Stomach (tissue), 4 donors: ENCODE measurements around the gene DUSP9.

Experiments
- POLR2A ChIP-seq, 4 donors: fragments of 450-650 bp; IDR thresholded peaks; one replicate each; pipeline ENCODE4 v1.6.1; 2016; ENCODE audit warnings: antibody characterized with exemption in 4 of 4, control low read depth in 2 of 4, mild to moderate bottlenecking in 1 of 4, moderate library complexity in 1 of 4
- POLR2AphosphoS5 ChIP-seq, 3 donors: sonication (generic); formaldehyde crosslinking; IDR thresholded peaks; one replicate each; pipeline ENCODE4 v1.6.1; 2016; ENCODE audit warnings: antibody characterized with exemption in 3 of 3
- TF ChIP-seq, protein P1 (sequence below), 7 experiments: fragments of 450-650 bp in 4 of 7; fragments of 200-600 bp in 3 of 7; sonication (generic) in 3 of 7; IDR thresholded peaks; one replicate each; pipeline ENCODE4 v1.5.1; 2016 to 2019; ENCODE audit warnings: antibody characterized with exemption in 7 of 7, control low read depth in 2 of 7, mild to moderate bottlenecking in 1 of 7

- TF ChIP-seq POLR2AphosphoS5 (IDR thresholded peaks at IDR 0.05) (no peak), POLR2A (IDR thresholded peaks at IDR 0.05) (no peak)
- TF ChIP-seq, protein P1, sequence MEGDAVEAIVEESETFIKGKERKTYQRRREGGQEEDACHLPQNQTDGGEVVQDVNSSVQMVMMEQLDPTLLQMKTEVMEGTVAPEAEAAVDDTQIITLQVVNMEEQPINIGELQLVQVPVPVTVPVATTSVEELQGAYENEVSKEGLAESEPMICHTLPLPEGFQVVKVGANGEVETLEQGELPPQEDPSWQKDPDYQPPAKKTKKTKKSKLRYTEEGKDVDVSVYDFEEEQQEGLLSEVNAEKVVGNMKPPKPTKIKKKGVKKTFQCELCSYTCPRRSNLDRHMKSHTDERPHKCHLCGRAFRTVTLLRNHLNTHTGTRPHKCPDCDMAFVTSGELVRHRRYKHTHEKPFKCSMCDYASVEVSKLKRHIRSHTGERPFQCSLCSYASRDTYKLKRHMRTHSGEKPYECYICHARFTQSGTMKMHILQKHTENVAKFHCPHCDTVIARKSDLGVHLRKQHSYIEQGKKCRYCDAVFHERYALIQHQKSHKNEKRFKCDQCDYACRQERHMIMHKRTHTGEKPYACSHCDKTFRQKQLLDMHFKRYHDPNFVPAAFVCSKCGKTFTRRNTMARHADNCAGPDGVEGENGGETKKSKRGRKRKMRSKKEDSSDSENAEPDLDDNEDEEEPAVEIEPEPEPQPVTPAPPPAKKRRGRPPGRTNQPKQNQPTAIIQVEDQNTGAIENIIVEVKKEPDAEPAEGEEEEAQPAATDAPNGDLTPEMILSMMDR (IDR thresholded peaks at IDR 0.05), result no peak
Observed at GRCh38 chrX:153645151-153645550, 1.9 kb upstream of the DUSP9 start.
